Glutamatergic neuron (in vitro differentiated cells): ENCODE results near the gene BCKDHB. TPM values are rescaled to one million over a fixed set of nuclear protein-coding genes. Genes with fewer than 3 reads are reported as not detected.
"Not testable (repeated sequence)": the region's sequence is repeated elsewhere in the genome, so short reads cannot be mapped to it uniquely, and the experiment has no call there.

Experiments
- DNase-seq: peaks from one replicate; pipeline ENCODE4 v3.0.0; 2022
- H3K27ac Mint-ChIP-seq: one replicate; pipeline ENCODE4 v1.8.0; 2020; ENCODE audit warnings: mild to moderate bottlenecking, mixed read lengths, inconsistent platforms; ENCODE audit not compliant: unreplicated experiment
- H3K27me3 Mint-ChIP-seq: one replicate; pipeline ENCODE4 v1.8.0; 2020; ENCODE audit warnings: mild to moderate bottlenecking, moderate library complexity, mixed read lengths, inconsistent platforms; ENCODE audit not compliant: unreplicated experiment
- H3K36me3 Mint-ChIP-seq: one replicate; pipeline ENCODE4 v1.8.0; 2020; ENCODE audit warnings: mild to moderate bottlenecking, mixed read lengths, inconsistent platforms; ENCODE audit not compliant: unreplicated experiment
- H3K4me1 Mint-ChIP-seq: one replicate; pipeline ENCODE4 v1.8.0; 2020; ENCODE audit warnings: mild to moderate bottlenecking, low read depth, mixed read lengths, inconsistent platforms; ENCODE audit not compliant: unreplicated experiment
- H3K4me3 Mint-ChIP-seq: one replicate; pipeline ENCODE4 v1.8.0; 2020; ENCODE audit warnings: mild to moderate bottlenecking, mixed read lengths, inconsistent platforms; ENCODE audit not compliant: unreplicated experiment
- H3K9me3 Mint-ChIP-seq: one replicate; pipeline ENCODE4 v1.8.0; 2020; ENCODE audit warnings: mild to moderate bottlenecking, moderate library complexity, mixed read lengths, inconsistent platforms; ENCODE audit not compliant: unreplicated experiment
- total RNA-seq: library from RNA; stranded (reverse); fragmentation: NEBNext Ultra II Directional; extraction: Animal tissue kit (Norgen Biotek cat#: 25700); gene quantifications from one replicate; pipeline ENCODE4 v1.2.1, GENCODE V29; 2021; ENCODE audit not compliant: unreplicated experiment
- TF ChIP-seq, protein P1 (sequence below): fragments of 200-600 bp; sonication (generic); IDR thresholded peaks from one replicate; pipeline ENCODE4 v1.5.0; 2021; ENCODE audit not compliant: partially characterized antibody, unreplicated experiment

BCKDHB gene
- total RNA-seq, 1 donor from 2014 or later = 13.6 TPM

DNA sequence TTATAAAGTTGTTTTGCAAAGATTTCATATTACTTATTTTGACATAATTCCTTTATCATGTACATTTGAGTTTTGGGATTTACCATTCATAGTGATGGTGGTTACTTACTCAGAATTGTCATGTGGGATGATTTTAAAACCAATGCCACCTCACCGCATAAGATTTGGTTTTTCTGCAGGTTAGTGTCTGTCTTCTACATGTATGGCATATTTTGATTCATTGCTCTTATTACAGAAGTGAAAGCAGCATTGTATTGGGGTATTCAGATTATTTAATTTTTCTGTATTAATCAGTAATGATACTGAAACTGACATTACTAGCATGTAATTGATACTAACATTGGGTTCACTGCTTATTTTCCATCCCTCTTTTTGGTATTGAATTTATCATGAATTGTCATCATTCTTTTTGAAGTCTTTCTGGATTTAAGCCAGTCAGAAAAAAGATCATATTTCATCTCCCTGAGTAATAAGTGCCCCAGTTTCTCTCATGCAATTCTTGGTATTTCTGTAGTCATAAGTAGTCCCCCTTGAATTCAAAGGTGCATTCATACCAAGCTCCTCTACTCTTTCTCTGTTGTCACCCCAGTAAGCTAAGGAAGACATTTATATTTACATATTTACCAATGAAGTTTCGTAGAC, 176.6 kb downstream of the BCKDHB start:
- no peak for DNase-seq
- H3K4me1 Mint-ChIP-seq = no peaks in the 10 kb centered on the region
- TF ChIP-seq, protein P1, sequence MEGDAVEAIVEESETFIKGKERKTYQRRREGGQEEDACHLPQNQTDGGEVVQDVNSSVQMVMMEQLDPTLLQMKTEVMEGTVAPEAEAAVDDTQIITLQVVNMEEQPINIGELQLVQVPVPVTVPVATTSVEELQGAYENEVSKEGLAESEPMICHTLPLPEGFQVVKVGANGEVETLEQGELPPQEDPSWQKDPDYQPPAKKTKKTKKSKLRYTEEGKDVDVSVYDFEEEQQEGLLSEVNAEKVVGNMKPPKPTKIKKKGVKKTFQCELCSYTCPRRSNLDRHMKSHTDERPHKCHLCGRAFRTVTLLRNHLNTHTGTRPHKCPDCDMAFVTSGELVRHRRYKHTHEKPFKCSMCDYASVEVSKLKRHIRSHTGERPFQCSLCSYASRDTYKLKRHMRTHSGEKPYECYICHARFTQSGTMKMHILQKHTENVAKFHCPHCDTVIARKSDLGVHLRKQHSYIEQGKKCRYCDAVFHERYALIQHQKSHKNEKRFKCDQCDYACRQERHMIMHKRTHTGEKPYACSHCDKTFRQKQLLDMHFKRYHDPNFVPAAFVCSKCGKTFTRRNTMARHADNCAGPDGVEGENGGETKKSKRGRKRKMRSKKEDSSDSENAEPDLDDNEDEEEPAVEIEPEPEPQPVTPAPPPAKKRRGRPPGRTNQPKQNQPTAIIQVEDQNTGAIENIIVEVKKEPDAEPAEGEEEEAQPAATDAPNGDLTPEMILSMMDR = no peak
- no peaks in the 10 kb centered on the region for H3K36me3 Mint-ChIP-seq
- no peak overlapping the region for H3K27ac Mint-ChIP-seq
- H3K4me3 Mint-ChIP-seq = no peak overlapping the region
- H3K27me3 Mint-ChIP-seq = no peaks in the 10 kb centered on the region
- peaks cover 1% of the 10 kb centered on the region for H3K9me3 Mint-ChIP-seq

GRCh38 chr6:80287112-80287511, 180.6 kb downstream of the BCKDHB start:
- peaks cover 4% of the 10 kb centered on the region for H3K36me3 Mint-ChIP-seq
- H3K9me3 Mint-ChIP-seq = no peaks in the 10 kb centered on the region
- H3K27me3 Mint-ChIP-seq = no peaks in the 10 kb centered on the region
- H3K4me3 Mint-ChIP-seq = no peak overlapping the region
- no peak for DNase-seq
- H3K27ac Mint-ChIP-seq = no peak overlapping the region
- H3K4me1 Mint-ChIP-seq = no peaks in the 10 kb centered on the region
- TF ChIP-seq, protein P1 = no peak

DNA sequence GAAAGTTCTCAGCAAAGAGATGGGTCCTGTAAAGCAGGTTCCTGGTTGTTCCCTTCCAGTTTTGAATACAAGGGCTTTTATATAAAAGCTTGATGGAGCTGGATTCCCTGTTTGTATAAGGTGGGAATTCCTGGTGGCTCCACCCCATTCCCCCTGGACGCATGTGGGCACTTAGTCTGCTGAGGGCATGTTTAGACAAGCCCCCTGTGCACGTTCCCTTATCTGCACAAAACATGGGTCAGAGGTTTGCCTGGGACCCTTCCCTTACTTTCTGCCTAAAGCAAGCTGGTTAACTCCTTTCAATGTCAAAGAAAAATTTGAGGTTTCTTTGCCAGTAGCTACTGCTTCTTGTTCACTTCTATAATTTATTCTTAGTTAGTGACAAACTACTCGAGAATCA, 181.1 kb downstream of the BCKDHB start:
- Mint-ChIP-seq H3K27me3 (no peaks in the 10 kb centered on the region), H3K9me3 (no peaks in the 10 kb centered on the region), H3K4me3 (no peak overlapping the region), H3K4me1 (no peaks in the 10 kb centered on the region), H3K27ac (no peak overlapping the region), H3K36me3 (peaks cover 4% of the 10 kb centered on the region)
- TF ChIP-seq, protein P1 = no peak
- DNase-seq = no peak

DNA sequence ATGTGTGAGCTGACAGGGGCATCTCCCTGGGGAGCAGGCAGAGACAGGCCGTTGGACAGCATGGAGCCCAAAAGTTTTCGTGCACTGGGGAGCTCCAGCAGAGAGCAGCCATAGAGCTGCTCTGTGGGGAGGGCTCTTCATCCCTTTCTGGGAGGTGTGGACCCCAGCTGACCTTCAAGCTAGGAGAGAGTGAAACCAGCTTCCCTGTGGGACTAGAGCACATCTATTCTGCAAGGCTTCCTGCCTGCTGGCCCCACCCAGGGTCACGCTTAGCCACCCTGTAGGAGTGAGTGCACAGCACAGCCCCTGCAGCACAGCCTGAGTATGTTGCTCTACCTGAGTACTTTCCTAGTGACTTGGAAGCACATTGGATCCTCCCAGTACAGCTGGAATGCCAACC, 183.3 kb downstream of the BCKDHB start:
- DNase-seq = no peak
- H3K27me3 Mint-ChIP-seq = peaks cover 2% of the 10 kb centered on the region
- H3K4me1 Mint-ChIP-seq = no peaks in the 10 kb centered on the region
- H3K4me3 Mint-ChIP-seq = no peak overlapping the region
- H3K36me3 Mint-ChIP-seq = peaks cover 17% of the 10 kb centered on the region
- TF ChIP-seq, protein P1 = no peak
- peaks cover 5% of the 10 kb centered on the region for H3K9me3 Mint-ChIP-seq
- H3K27ac Mint-ChIP-seq = no peak overlapping the region

DNA sequence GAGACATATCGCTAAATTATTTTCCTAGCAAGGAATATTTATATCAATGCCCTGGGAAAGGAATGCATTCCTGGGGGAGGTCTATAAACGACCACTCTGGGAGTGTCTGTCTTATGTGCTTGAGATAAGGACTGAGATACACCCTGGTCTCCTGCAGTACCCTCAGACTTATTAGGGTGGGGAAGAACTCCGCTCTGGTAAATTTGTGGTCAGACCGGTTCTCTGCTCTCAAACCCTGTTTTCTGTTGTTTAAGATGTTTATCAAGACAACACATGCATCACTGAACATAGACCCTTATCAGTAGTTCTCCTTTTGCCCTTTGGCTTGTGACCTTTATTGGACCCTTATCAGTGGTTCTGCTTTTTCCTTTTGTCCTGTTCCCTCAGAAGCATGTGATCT, 188.1 kb downstream of the BCKDHB start:
- H3K36me3 Mint-ChIP-seq = peaks cover 21% of the 10 kb centered on the region
- not testable (repeated sequence) for H3K9me3 Mint-ChIP-seq

More for the DNA sequence above, 188.1 kb downstream of the BCKDHB start:
- DNase-seq, H3K27ac Mint-ChIP-seq, H3K27me3 Mint-ChIP-seq, H3K4me3 Mint-ChIP-seq, H3K4me1 Mint-ChIP-seq: not testable (repeated sequence)
